Metanephros (tissue), 1 donor: ENCODE data around the gene SEPTIN3. TPM values are rescaled to one million over a fixed set of nuclear protein-coding genes. Genes with fewer than 3 reads are reported as not detected.

ENCODE experiments used
- total RNA-seq: library from RNA; depleted of rRNA; stranded (reverse); fragments of >200 nt; gene quantifications from one replicate; pipeline ENCODE4 v1.2.3, GENCODE V29; 2014

The SEPTIN3 gene
- total RNA-seq: 1.5 TPM

GRCh38 chr22:41969110-41969646 lies at the start of gene SEPTIN3:
TSS of gene SEPTIN3 (plus strand) at chr22:41969443. CDS start at chr22:41971493, 2,050 bp downstream.

GRCh38 chr22:41946629-41947423 lies 22.4 kb upstream of the SEPTIN3 start, which contains the start of gene CENPM:
TSS of gene CENPM (minus strand) at chr22:41947152. CDS start at chr22:41947076, 76 bp downstream.

GRCh38 chr22:41951898-41952474 lies 17.3 kb upstream of the SEPTIN3 start, which contains the start of gene SMIM45:
TSS of gene SMIM45 (plus strand) at chr22:41952150.

GRCh38 chr22:41998361-41999261 lies 29.4 kb downstream of the SEPTIN3 start, which contains the start of gene WBP2NL:
TSS of gene WBP2NL (plus strand) at chr22:41998788. CDS start at chr22:41998819, 31 bp downstream.

Other genes starting within 250 kb of the SEPTIN3 start
- 19.0 TPM for gene CCDC134, start 168.8 kb upstream of the SEPTIN3 start, total RNA-seq
- gene SREBF2, start 136.3 kb upstream of the SEPTIN3 start, total RNA-seq: 57.2 TPM
- 0.82 TPM for gene SHISA8, start 54.4 kb upstream of the SEPTIN3 start, total RNA-seq
- gene TNFRSF13C, start 42.6 kb upstream of the SEPTIN3 start, total RNA-seq: 1.2 TPM
- 14.2 TPM for gene CENPM, start 22.3 kb upstream of the SEPTIN3 start, total RNA-seq
- gene WBP2NL, start 29.3 kb downstream of the SEPTIN3 start, total RNA-seq: 7.7 TPM
- gene NAGA, start 101.4 kb downstream of the SEPTIN3 start, total RNA-seq: 33.5 TPM
- gene PHETA2, start 104.8 kb downstream of the SEPTIN3 start, total RNA-seq: 8.6 TPM
- gene SMDT1, start 110.3 kb downstream of the SEPTIN3 start, total RNA-seq: 30.0 TPM
- 54.1 TPM for gene NDUFA6, start 121.3 kb downstream of the SEPTIN3 start, total RNA-seq
- gene CYP2D6, start 161.4 kb downstream of the SEPTIN3 start, total RNA-seq: 2.5 TPM